Right lung (tissue), 5 donors: ENCODE results near the gene ZNF780A. TPM values are rescaled to one million over a fixed set of nuclear protein-coding genes. Genes with fewer than 3 reads are reported as not detected.

Experiments
- polyA plus RNA-seq, 5 donors: library from polyadenylated mRNA; unstranded; fragments of 120-200 nt; gene quantifications; one replicate each; pipeline versions ENCODE4 v1.2.1 to v1.2.3, GENCODE V29; 2013; ENCODE audit warnings: inconsistent platforms in 1 of 5, low replicate concordance in 1 of 5; ENCODE audit not compliant: insufficient read length in 5 of 5, insufficient read depth in 1 of 5

ZNF780A gene
- polyA plus RNA-seq, 5 donors, result 11.3 to 17.7 (median 16.4) TPM

Other genes starting within 250 kb of the ZNF780A start
- gene FBL, start 244.6 kb downstream of the ZNF780A start, polyA plus RNA-seq, result 100 to 1,000 TPM; 290 to 390 (median 350) TPM
- 10 to 100 TPM in 2 of 5 donors, 1 to 10 TPM in 3; 5.6 to 15.3 (median 8.2) TPM for gene FCGBP, start 156.3 kb downstream of the ZNF780A start, polyA plus RNA-seq
- 10 to 100 TPM; 49.7 to 72.4 (median 52.7) TPM for gene PSMC4, start 119.8 kb downstream of the ZNF780A start, polyA plus RNA-seq
- gene ZNF546, start 93.9 kb downstream of the ZNF780A start, polyA plus RNA-seq, result 10 to 100 TPM in 1 of 5 donors, 1 to 10 TPM in 4; 4.9 to 11.4 (median 8.2) TPM
- 10 to 100 TPM; 15.5 to 40.6 (median 34.7) TPM for gene ZNF780B, start 34.7 kb downstream of the ZNF780A start, polyA plus RNA-seq
- 10 to 100 TPM in 4 of 5 donors, 1 to 10 TPM in 1; 8.4 to 16.9 (median 12.1) TPM for gene MAP3K10, start 100.5 kb upstream of the ZNF780A start, polyA plus RNA-seq
- under 1 TPM in 3 of 5 donors, not detected in 2; 0.12 to 0.31 (median 0.17) TPM for gene TTC9B, start 127.4 kb upstream of the ZNF780A start, polyA plus RNA-seq
- under 1 TPM; 0.25 to 0.78 (median 0.50) TPM for gene CCNP, start 135.7 kb upstream of the ZNF780A start, polyA plus RNA-seq
- 100 to 1,000 TPM; 126 to 177 (median 173) TPM for gene AKT2, start 194.4 kb upstream of the ZNF780A start, polyA plus RNA-seq